HG02642 (cell line): ENCODE data around the gene BAIAP2L1.

ENCODE experiments used
- ATAC-seq: cut with Tn5 transposase; IDR thresholded peaks from one replicate; pipeline ENCODE4 v1.9.1; 2021; ENCODE audit warnings: mild to moderate bottlenecking; ENCODE audit not compliant: unreplicated experiment, poor library complexity

BAIAP2L1 gene

DNA sequence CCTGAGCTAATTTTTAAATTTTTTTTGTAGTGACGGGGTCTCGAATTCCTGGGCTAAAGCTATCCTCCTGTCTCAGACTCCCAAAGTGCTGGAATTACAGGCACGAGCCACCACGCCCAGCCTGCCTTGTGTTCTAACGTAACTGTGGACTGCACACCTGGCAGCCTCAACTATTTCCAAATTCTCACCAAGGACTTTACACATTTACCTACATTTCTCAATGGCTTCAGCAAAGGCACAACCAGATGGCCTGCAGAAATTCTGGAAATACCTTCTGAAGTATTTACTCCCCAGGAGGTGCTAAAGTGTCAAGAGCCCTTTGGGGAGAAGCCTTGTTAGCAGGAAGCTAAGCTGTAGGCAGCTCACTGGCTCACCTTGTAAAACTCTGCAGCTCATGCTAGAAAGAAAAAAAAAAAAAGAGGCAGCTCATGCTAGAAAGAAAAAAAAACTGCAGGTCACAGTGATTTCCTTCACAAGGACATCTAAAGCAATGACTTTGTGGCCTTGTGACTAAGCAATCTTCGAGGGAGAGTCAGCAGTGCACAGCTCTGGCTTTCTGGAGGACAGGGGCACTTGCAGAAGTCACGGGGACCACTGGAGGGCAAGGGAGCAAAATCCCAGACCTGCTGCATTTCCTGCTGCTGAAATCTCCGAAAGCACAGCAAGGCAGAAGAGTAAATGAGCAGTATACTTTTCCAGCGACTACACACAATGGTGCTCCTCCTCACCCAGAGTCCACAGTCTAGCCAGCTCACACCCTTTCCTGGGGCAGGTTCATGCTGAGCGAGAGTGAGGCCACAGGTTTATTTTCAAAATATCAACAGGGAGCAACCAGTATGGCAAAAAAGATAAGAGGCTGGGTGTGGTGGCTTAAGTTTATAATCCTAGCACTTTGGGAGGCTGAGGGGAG lies 40.4 kb downstream of the BAIAP2L1 start:
- ATAC-seq, result no peak

- ATAC-seq, result no peak
Measured at GRCh38 chr7:98359395-98359794, 41.5 kb downstream of the BAIAP2L1 start.

- ATAC-seq, result no peak
Measured at GRCh38 chr7:98358706-98359105, 42.2 kb downstream of the BAIAP2L1 start.

DNA sequence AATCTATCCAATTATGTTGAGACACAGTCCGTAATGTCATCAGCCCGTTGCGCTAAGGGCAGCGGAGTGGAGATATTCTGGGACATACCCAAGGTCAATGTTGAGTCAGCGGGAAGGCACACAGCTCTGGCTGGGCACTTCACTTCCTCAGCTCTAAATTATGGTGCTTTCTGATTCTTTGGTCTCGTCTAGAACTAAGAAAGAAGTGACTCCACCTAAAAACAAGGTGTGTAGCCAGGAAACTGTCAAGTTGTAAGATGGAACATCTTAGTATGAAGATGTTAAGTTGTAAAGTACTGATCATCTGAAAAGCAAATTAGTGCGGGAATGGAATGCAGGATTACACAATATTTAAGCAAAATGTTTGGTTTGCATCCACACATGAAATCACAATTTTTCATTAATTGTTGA lies 43.1 kb downstream of the BAIAP2L1 start:
- no peak for ATAC-seq

- ATAC-seq, result no peak
Measured at GRCh38 chr7:98355250-98355538, 45.7 kb downstream of the BAIAP2L1 start.

DNA sequence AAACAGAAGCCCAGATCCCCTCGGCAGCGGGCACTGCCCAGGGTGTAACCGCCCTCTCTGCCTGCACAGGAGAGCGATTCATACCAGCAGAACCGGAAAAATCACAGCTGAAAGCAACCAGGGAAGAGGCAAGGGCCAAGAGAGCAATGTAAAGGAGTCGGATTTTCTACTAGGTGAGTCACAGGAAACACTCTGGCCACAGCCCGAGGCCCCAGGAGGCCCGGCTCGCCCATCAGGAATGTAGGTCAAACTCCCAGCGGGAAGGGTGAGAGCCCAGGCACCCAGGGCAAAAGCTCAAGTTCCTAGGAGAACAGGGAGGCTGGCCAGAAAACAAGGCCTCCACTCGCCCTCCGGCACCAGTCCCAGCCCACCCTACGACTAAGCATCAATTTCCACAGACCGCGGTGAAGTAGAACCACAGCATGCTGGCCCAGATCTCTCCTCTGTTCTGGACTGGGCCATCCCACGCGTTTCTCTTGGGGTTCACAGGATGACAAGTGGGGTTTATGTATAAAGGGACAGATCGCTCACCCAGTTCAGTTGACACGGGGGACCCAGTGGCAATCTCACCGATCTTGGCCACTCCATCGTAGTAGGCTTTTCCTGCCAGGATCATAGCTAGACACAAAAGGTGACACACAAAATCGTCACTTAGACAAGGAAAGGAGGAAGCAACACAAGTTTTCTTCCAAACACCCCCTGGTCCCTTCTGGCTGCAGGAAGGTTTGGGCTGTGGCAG lies 46.2 kb downstream of the BAIAP2L1 start:
- no peak for ATAC-seq

DNA sequence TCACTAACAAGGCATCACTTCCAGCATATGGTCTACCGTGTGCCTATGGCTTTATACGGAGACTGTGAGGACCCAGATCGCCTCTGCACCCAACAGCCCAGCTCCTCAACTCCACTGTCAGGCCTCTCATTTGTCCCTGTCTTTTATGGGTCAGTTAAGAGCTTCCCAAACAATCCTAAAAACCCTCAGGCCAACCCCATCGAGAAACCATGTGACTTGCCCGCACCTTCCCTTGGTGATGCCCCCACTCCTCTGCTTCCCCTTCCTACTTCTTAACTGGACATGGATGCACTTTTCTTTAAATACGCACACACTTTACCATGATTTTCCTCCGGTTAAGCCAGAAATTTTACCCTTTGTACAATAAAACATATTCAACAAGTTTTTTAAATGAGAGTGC lies 46.8 kb downstream of the BAIAP2L1 start:
- no peak for ATAC-seq

GRCh38 chr7:98352621-98353020 lies 48.3 kb downstream of the BAIAP2L1 start:
- ATAC-seq, result no peak

- no peak for ATAC-seq
Measured at GRCh38 chr7:98351136-98351535, 49.8 kb downstream of the BAIAP2L1 start.

DNA sequence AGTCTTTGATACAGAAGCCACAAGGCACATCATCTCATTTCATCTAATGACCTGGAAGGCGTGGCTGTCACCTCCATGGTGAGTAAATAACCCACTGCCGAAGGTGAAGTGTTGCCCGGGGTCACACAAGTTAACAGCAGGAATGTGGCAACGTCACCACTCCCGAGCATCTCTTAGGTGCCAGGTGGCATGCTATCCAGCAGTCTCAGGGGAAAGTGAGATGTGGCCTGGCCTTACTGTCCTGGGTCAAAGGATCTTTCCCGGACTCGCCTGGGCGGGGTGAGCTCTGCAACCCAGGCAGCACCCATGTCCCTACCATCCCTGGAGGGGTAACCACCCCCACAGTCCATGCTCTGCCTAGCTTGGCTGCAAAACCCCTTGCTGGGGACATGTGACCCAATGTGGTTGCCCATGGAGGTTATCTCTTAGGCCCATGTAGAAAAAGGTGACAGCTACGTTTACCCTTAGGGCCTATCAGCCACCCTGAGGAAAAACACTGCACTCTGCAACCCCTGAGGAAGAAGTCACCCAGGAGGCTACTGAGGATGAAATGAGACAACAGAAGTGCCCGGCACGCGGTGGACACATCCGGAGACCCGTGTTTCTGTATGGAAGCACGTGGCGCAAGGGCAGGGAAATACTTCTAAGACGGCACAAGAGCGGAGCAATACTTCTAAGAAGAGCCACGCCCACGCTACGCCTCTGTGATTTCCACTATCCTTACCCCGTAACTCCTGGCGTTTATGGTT lies 52.0 kb downstream of the BAIAP2L1 start:
- no peak for ATAC-seq

GRCh38 chr7:98346515-98347069 lies 54.3 kb downstream of the BAIAP2L1 start:
- ATAC-seq, result no peak

GRCh38 chr7:98341106-98341505 lies 59.8 kb downstream of the BAIAP2L1 start:
- no peak for ATAC-seq

- ATAC-seq, result no peak
Measured at GRCh38 chr7:98339043-98339442, 61.8 kb downstream of the BAIAP2L1 start.

GRCh38 chr7:98338441-98338840 lies 62.4 kb downstream of the BAIAP2L1 start:
- no peak for ATAC-seq

DNA sequence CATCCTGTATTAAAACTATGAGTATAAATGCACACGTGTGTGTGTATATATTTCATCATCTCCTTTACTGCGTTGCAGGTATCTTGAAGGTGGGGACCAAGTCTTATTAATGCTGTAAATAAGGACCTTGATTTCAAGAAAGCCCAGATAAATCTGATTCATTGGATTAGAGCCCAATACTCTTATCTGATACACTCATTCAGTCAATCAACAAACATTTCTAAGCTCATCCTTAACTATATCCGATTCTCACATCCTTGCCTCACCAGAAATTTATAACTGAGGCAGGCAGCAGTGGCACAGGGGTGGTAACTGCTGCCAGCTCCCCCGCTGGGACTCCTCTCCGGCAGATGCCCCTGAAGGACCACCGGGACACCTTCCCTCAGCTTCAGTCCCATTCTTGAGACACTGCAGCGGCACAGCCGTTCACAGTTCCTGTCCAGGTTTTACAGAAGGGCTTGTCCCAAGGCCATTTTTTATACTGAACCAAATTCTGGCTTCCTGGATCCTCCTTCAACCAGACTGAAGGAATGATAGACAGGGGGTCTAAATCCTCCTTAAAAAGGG lies 65.4 kb downstream of the BAIAP2L1 start:
- no peak for ATAC-seq

DNA sequence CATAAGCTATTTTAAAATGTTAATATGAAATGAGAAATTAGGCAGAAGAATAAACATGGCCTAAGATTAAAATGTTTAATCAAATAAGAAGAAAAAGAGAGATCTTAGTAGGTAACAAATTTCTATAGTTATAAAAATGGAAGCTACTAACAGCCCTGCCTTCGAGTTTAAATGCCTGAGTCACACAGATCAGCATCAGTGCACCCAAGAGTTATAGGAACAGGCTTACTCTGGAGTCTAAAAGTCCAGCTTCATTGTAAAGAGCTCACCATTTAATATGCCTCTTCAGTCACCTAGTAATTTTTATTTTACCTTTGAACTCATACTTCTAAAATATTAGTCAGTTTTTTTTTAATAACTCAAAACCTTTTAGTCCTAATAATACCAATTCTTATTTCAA lies 66.8 kb downstream of the BAIAP2L1 start:
- no peak for ATAC-seq

DNA sequence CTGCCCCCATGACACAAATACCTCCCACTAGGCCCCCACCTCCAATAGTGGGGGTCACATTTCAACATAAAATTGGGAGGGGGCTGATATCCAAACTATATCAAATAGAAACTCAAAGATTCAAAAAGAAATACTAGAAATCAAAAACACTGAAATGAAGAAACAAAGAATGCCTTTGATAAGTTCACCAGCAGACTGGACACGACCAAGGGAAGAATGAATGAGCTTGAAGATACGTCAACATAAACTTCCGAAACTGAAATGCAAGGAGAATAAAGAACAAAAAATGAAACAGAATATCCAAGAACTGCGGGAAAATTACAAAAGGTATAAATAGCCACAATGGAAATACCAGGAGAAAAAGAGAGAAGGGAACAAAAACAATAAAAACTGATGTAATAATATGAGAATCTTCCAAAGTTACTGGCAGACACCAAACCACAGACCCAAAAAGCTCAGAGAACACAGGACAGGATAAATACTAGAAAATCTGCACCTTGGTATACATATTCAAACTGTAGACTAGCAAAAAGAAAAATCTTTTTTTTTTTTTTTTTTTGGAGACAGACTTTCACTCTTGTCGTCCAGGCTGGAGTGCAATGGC lies 69.9 kb downstream of the BAIAP2L1 start:
- ATAC-seq, result no peak

- ATAC-seq, result no peak
Measured at GRCh38 chr7:98329791-98330373, 71.0 kb downstream of the BAIAP2L1 start.

DNA sequence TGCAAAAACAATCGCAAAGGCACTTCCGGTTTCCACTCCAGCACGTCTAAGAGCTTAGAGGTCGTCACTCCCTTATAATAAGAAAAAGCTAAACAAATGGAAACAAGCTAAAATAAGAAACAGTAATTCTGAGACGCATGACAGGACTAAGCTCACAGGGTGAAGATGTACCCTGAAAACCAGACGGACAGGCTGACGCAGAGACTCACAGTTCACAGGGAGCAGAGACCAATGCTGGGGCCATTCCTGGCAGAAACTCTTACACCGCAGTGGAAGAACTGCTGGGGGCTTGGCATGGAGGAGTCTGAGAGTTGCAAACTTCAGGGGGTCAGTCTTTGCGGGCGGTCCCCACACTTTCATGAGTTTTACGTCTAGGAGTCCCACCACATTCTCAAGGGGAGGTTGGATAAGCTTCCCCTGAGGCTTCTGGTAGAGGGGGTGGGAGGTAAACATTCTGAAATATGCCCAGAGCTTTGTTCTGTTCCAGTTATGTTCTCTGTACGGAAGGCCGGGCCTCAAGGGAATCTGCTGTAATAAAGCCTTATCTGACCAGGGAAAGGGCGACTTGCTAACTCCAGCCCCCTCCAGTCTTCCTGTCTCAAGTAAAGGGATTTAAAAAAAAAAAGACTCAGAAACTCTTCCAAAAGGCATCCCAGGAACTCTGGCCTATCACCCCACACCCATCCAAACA lies 71.6 kb downstream of the BAIAP2L1 start:
- no peak for ATAC-seq
